ENCODE measurements around the gene OPN1MW3.

GRCh38 chrX:154310616-154311536 is 53.5 kb downstream of the OPN1MW3 start:
- TF ChIP-seq CTCF (IDR thresholded peaks at IDR 0.05), result no peak
- TF ChIP-seq EP300 (IDR thresholded peaks at IDR 0.05), result no peak
- TF ChIP-seq POLR2AphosphoS5 (IDR thresholded peaks at IDR 0.05), result no peak
- TF ChIP-seq POLR2A (IDR thresholded peaks at IDR 0.05; ENCODE audit: low read depth), result no peak
